HL-60 (cell line): ENCODE results near the gene ARHGAP25.

Source experiments
- DNase-seq, 2 experiments: peaks; one replicate each; pipeline ENCODE4 v3.0.0-alpha.2; 2010 to 2020; ENCODE audit warnings: low read depth in 1 of 2, low spot score in 1 of 2
- H3K27ac ChIP-seq: fragments of 250-450 bp; sonication (Bioruptor Pico); replicated peaks from 2 replicates; pipeline ENCODE4 v1.5.1; 2020; ENCODE audit warnings: mild to moderate bottlenecking, moderate library complexity
- H3K27me3 ChIP-seq: fragments of 250-450 bp; sonication (Bioruptor Pico); 2 replicates; pipeline ENCODE4 v1.5.1; 2021; ENCODE audit warnings: mild to moderate bottlenecking, moderate library complexity; ENCODE audit not compliant: insufficient read depth, poor library complexity, severe bottlenecking
- H3K4me3 ChIP-seq: replicated peaks from 2 replicates; pipeline ENCODE4 v1.5.1; 2011; ENCODE audit warnings: mild to moderate bottlenecking, control low read depth, low read length; ENCODE audit not compliant: insufficient read depth
- CTCF ChIP-seq: IDR thresholded peaks from one replicate; pipeline ENCODE4 v1.5.1; 2011; ENCODE audit warnings: low read length, control low read depth, inconsistent platforms; ENCODE audit not compliant: insufficient read depth
- GABPA ChIP-seq: IDR thresholded peaks from 2 replicates; pipeline ENCODE4 v1.6.1; 2012; ENCODE audit warnings: low read depth
- POLR2AphosphoS5 ChIP-seq: IDR thresholded peaks from 2 replicates; pipeline ENCODE4 v1.6.1; 2012; ENCODE audit warnings: low read depth
- REST ChIP-seq: IDR thresholded peaks from 2 replicates; pipeline ENCODE4 v1.6.1; 2012; ENCODE audit warnings: low read depth; ENCODE audit not compliant: insufficient replicate concordance
- SPI1 ChIP-seq: IDR thresholded peaks from 2 replicates; pipeline ENCODE4 v1.6.1; 2012; ENCODE audit warnings: low read depth, mild to moderate bottlenecking, borderline replicate concordance

ARHGAP25 gene

GRCh38 chr2:68813596-68813995 lies 79.0 kb downstream of the ARHGAP25 start:
- no peak for DNase-seq
- TF ChIP-seq SPI1 = no peak
- Histone ChIP-seq H3K27ac (no peak overlapping the region), H3K4me3 (no peak overlapping the region), H3K27me3 (no peaks in the 10 kb centered on the region)

- no peak overlapping the region for H3K27ac ChIP-seq
- no peak for TF ChIP-seq POLR2AphosphoS5
- TF ChIP-seq REST = no peak
- no peak for TF ChIP-seq CTCF
- TF ChIP-seq SPI1 = no peak
- TF ChIP-seq GABPA = no peak
Measured at GRCh38 chr2:68817306-68817705, 82.7 kb downstream of the ARHGAP25 start.

GRCh38 chr2:68819556-68819955 lies 84.9 kb downstream of the ARHGAP25 start:
- H3K27ac ChIP-seq = no peak overlapping the region
- DNase-seq = no peak
- H3K27me3 ChIP-seq = no peaks in the 10 kb centered on the region
- H3K4me3 ChIP-seq = no peak overlapping the region
- TF ChIP-seq REST = no peak
- TF ChIP-seq CTCF = no peak
- TF ChIP-seq SPI1 = no peak
- TF ChIP-seq POLR2AphosphoS5 = no peak
- no peak for TF ChIP-seq GABPA

More at GRCh38 chr2:68817306-68817705, 82.7 kb downstream of the ARHGAP25 start:
- no peak for DNase-seq
- H3K4me3 ChIP-seq = no peak overlapping the region
- no peaks in the 10 kb centered on the region for H3K27me3 ChIP-seq

- no peaks in the 10 kb centered on the region for H3K27me3 ChIP-seq
- H3K27ac ChIP-seq = no peak overlapping the region
- no peak for DNase-seq
- H3K4me3 ChIP-seq = no peak overlapping the region
- TF ChIP-seq REST (no peak), CTCF (no peak), POLR2AphosphoS5 (no peak), SPI1 (no peak), GABPA (no peak)
Measured at GRCh38 chr2:68822207-68822872, 87.7 kb downstream of the ARHGAP25 start.
